ENCODE data around the gene SHISA5. TPM values are rescaled to one million over a fixed set of nuclear protein-coding genes. Genes with fewer than 3 reads are reported as not detected.

SHISA5 gene
- total and polyA plus RNA-seq, 10 of the 15 experiments (the other 5 are each of a cell fraction or from before 2014, with no cell fraction given) = 17.1 to 148 (median 67.3) TPM

DNA sequence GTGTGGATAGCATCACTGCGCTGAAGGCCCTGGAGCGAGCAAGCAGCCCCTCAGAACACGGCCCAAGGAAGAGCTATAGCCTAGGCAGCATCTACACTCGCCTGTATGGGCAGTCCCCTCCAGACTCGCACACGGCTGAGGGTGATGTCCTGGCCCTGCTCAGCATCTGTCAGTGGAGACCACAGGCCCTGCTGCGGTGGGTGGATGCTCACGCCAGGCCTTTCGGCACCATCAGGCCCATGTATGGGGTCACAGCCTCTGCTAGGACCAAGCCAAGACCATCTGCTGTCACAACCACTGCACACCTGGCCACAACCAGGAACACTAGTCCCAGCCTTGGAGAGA lies 36.9 kb downstream of the SHISA5 start:
- ChIA-PET RAD21 (ENCODE audit: unreplicated experiment) (interaction anchor here (0.8 to 2.5 kb wide), 8 partner anchors 27 to 169 kb away, joined by 3 to 20 read pairs (median 8); partner anchors contain the start of genes CCDC51, PFKFB4, SLC26A6 and TMA7), SMC1A (ENCODE audit: uncharacterized antibody, unreplicated experiment) (interaction anchor here (0.8 to 4.2 kb wide), 9 partner anchors 27 to 90 kb away, joined by 3 to 22 read pairs (median 4); partner anchors contain the start of genes CCDC51, PFKFB4, SHISA5 and TMA7), POLR2A (interaction anchor here (0.6 to 10.0 kb wide), 6 partner anchors 20 to 227 kb away, joined by 3 to 91 read pairs (median 4); partner anchors contain the start of genes CCDC51, PFKFB4, TMA7 and ZNF589), CTCF (interaction anchor here (1.0 to 6.1 kb wide), 9 partner anchors 9 to 236 kb away, joined by 3 to 58 read pairs (median 10); partner anchors contain the start of genes CCDC51, PFKFB4 and TMA7)
- H3K9ac ChIP-seq (ENCODE audit: control insufficient read depth, insufficient read depth, low read length) = peak overlapping the region; percentile 97
- peaks cover 62% of the 10 kb centered on the region for H3K79me2 ChIP-seq (ENCODE audit: control insufficient read depth, insufficient read depth, low read length)
- in situ Hi-C loops (cut with MboI) (no loop called here), intact Hi-C loops (cut with micrococcal nuclease; ENCODE audit: unreplicated experiment) (no loop called here)
- TF ChIP-seq CREM (IDR thresholded peaks at IDR 0.05; ENCODE audit: low read depth) (no peak), POLR2A (IDR thresholded peaks at IDR 0.05; ENCODE audit: low read depth, low read length) (peak; percentile 75), FOS (IDR thresholded peaks at IDR 0.05; ENCODE audit: borderline replicate concordance, extremely low read depth, insufficient read length) (no peak), ZBTB33 (IDR thresholded peaks at IDR 0.05) (no peak)
- no peaks in the 10 kb centered on the region for H4K20me1 ChIP-seq (ENCODE audit: control insufficient read depth, insufficient read depth)
- DNase-seq (ENCODE audit: low read depth, low spot score) = no peak
- peaks cover 9 to 12% of the 10 kb centered on the region in 2 experiments; a peak in 3 of 4 replicates for H3K36me3 ChIP-seq (ENCODE audit: control insufficient read depth in 2 of 2, insufficient read depth in 2 of 2, low read length in 1 of 2)
- peak; percentile 47 for FAIRE-seq
- H3K4me3 ChIP-seq = peak overlapping the region; percentile 88
- peak overlapping the region; percentile 96 for H3K27ac ChIP-seq (ENCODE audit: control insufficient read depth, insufficient read depth)
- 30% methylated on average over 9 of the region's 9 CpGs for WGBS (ENCODE audit: insufficient coverage, insufficient replicate concordance, low lambda C conversion rate, missing lambda C conversion rate)
- no peaks in the 10 kb centered on the region for H3K9me3 ChIP-seq (replicated peaks; ENCODE audit: control insufficient read depth, insufficient read depth, low read length)
- peak; percentile 7 for ATAC-seq
- H2AFZ ChIP-seq (ENCODE audit: control insufficient read depth, low read depth, low read length) = no peak overlapping the region
- no peaks in the 10 kb centered on the region for H3K27me3 ChIP-seq (replicated peaks in 1 of 2; ENCODE audit: control insufficient read depth in 2 of 2, insufficient read depth in 2 of 2, low read length in 1 of 2)
- BruUV-seq (replicated peaks) = no TSS peak
- H3K4me2 ChIP-seq (ENCODE audit: control insufficient read depth, insufficient read depth) = peak overlapping the region; percentile 100
- peaks cover 45% of the 10 kb centered on the region for H3K4me1 ChIP-seq (ENCODE audit: control insufficient read depth, insufficient read depth, low read length)
